Vagina (tissue), 2 donors: Measurements from ENCODE around the gene PXYLP1.

Experiments used
- CTCF ChIP-seq, 3 experiments: fragments of 450-650 bp in 2 of 3; fragments of 200-600 bp in 1 of 3; sonication (generic) in 1 of 3; IDR thresholded peaks; one replicate each; pipeline ENCODE4 v1.5.1; 2017 to 2019; ENCODE audit warnings: antibody characterized with exemption in 3 of 3, mild to moderate bottlenecking in 2 of 3, moderate library complexity in 2 of 3
- POLR2A ChIP-seq, 2 donors: fragments of 450-650 bp; IDR thresholded peaks; one replicate each; pipeline ENCODE4 v1.6.1; 2017; ENCODE audit warnings: antibody characterized with exemption in 2 of 2, mild to moderate bottlenecking in 2 of 2, moderate library complexity in 2 of 2
- POLR2AphosphoS5 ChIP-seq, 2 donors: sonication (generic); formaldehyde crosslinking; IDR thresholded peaks; one replicate each; pipeline ENCODE4 v1.9.0; 2017; ENCODE audit warnings: antibody characterized with exemption in 2 of 2, mild to moderate bottlenecking in 2 of 2, low read depth in 1 of 2; ENCODE audit not compliant: insufficient read depth in 1 of 2

- TF ChIP-seq CTCF (IDR thresholded peaks at IDR 0.05) (no peak), POLR2AphosphoS5 (IDR thresholded peaks at IDR 0.05; ENCODE audit: insufficient read depth in 1 of 2, low read depth in 1 of 2) (no peak), POLR2A (IDR thresholded peaks at IDR 0.05) (no peak)
Observed at GRCh38 chr3:141337991-141338390, 106.4 kb downstream of the PXYLP1 start.
